Measurements from ENCODE around the gene AQP1.

Gene AQP1

GRCh38 chr7:30907527-30908267 is 4.0 kb upstream of the AQP1 start:
- no peak for DNase-seq

GRCh38 chr7:30908681-30909080 is 3.0 kb upstream of the AQP1 start:
- DNase-seq, result no peak

- no peak for DNase-seq
Measured at GRCh38 chr7:30909431-30909830, 2.2 kb upstream of the AQP1 start.

- no peak for DNase-seq
Measured at GRCh38 chr7:30910411-30911073, 1.1 kb upstream of the AQP1 start.

- DNase-seq, result no peak
Measured at GRCh38 chr7:30911133-30911532, 520 bp upstream of the AQP1 start.

- DNase-seq, result no peak
Measured at GRCh38 chr7:30912021-30912730, 523 bp downstream of the AQP1 start.

DNA sequence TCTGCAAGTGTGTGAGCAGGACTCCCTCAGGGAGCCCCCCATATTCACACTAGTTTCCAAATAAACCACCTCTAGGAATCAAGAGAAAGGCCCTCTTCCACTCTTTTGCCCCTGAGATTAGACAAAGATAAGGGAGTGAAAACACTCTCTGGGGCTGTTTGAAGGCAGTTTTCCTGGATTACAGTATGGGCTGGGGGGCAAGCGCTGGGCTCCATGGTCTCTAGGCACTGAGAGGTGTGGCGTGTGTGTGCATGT is 1.0 kb downstream of the AQP1 start:
- no peak for DNase-seq

DNA sequence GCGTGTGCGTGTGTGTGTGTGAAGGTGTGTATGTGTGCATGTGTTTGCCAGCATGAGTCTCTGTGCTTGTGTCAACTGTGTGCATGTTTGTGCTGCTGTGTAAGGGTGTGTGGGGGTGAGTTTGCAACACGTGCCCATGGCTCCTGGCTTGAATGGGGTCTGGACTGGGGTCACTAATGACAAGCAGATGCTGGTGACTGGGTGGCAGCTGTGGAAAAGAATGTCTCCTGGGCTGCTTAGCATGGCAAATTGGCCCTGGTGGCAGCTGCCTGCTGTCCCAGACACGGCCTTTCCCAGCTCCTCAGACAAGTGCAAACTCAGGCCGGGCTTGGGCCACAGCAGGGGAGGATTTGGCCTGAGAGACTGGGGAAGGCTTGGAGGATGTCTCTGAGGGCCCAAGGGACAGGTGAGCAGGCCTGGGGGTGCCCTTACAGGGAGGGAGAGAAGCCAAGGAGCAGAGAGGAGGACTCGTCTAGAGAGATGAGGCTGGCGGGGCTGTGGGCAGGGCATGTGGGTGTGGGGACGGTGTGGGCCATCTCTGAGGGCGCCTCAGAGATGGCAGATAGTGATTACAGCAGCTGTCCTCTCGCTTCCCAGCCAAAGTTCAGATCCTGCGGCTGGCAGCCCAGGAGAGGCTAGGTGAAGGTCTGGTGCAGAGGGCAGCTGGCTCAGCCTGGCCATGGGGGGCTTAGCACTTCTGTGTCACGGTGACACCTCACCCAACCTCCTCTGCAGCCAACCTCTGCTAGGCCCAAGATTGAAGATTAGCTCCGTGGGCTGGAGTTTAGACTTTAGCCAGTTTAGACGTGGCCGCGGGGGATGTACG is 1.5 kb downstream of the AQP1 start:
- DNase-seq, result no peak

- no peak for DNase-seq
Measured at GRCh38 chr7:30913821-30914515, 2.3 kb downstream of the AQP1 start.

- DNase-seq, result no peak
Measured at GRCh38 chr7:30914596-30914995, 2.9 kb downstream of the AQP1 start.

DNA sequence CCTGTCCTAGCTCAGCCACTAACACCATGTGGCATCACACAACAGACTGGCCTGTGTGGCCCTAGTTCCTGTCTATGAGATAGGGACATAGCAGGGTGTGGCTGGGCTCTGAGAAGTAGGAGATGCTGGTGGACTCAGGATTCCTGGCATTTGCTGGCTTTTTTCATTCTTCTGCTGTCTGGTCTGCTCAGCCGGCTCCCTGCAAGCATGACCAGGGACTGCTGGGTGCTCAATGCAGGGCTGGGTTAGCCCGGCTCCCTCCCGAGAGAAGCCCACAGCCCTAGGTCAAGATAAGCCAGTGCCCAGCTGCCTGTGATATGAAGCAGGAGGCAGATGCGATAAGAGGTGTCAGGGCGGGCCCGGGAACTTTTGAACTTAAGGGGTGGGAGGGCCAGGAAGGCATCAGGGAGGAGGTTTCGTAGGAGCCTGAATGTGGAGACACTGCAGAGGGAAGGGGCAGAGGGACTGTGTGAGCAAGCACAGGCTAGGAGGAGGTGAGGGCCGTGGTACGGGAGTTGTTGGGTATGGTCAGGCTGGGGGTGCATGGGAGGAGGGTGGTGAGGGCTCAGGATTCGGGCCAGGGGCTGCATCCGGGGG is 3.5 kb downstream of the AQP1 start:
- DNase-seq, result no peak

DNA sequence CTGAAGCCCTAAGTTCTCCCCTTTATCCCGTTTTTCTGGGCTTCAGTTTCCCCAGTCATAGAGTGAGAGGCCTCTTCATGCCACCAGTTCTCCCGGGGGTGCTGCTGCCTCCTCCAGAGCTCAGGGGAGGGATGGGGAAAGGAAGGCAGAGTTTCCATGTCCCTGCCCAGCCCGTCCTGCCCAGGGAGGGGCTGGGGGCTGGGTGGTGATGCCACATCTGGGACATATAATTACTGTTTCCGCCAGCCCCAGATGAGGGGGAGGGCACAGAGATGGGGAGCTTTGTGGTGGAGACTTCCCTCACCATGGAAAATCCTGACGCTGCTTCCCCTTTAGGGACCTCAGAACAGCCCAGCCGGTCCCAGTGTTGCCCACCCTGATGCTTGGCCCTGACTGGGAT is 4.1 kb downstream of the AQP1 start:
- no peak for DNase-seq

- no peak for DNase-seq
Measured at GRCh38 chr7:30916255-30916654, 4.6 kb downstream of the AQP1 start.

GRCh38 chr7:30916767-30917166 is 5.1 kb downstream of the AQP1 start:
- DNase-seq, result no peak

DNA sequence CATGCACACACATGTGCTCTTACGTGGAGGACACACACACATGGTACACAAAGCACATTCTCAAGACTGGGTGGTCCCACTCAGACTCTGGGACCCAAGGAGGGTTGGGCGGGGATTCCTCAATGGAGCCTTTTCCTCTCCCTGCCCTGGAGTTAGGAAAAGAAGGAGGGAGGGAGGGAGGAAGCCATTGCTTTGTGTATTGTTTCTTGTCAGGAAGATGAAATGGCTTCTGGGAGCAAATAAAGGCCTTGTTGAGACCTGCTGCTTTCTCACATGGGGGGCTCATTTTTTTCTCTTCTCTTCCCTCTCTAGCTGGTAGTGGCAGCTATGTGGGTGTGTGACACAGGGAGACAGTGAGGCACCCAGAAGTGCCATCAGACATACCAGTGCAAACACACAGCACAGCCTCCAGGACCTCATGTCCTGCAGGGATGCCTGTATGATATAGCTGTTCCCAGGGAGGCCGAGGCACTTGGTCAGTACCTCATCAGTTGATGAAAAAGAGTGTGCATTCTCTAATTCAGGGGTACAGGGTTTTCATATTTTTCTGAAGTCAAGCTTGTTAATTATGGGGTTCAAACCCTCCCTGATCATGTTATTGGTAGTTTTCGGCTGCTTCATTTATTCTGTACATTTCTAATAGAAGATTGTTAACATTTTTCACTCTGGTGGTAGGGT is 5.7 kb downstream of the AQP1 start:
- no peak for DNase-seq

GRCh38 chr7:30918676-30919075 is 7.0 kb downstream of the AQP1 start:
- DNase-seq, result no peak

DNA sequence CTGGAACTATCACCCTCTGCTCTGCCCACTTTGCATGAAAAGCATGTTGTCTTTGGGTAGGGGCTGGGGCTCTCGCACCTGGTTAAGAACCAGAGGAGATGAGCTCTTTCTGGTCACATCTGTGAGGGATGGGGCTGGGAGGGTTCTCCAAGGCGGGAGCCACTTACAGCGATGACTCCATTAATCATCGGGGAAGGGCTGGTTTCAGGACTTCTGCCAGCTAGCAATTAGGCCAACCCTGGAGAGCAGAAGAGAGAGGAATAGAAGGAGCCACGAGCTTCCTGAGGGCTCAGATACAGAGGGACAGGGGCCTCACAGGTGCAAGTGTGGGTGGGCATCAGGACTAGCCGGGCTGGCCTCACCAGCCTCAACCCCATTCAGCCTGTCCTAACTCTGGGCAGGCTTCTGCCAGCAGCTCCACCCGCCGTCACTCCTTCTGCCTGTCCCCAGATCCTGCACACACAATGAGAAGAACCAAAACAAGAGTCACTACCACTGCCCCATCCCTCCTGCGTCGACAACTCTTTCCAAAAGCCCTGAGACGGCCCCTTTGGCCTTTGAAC is 8.4 kb downstream of the AQP1 start:
- DNase-seq, result no peak

DNA sequence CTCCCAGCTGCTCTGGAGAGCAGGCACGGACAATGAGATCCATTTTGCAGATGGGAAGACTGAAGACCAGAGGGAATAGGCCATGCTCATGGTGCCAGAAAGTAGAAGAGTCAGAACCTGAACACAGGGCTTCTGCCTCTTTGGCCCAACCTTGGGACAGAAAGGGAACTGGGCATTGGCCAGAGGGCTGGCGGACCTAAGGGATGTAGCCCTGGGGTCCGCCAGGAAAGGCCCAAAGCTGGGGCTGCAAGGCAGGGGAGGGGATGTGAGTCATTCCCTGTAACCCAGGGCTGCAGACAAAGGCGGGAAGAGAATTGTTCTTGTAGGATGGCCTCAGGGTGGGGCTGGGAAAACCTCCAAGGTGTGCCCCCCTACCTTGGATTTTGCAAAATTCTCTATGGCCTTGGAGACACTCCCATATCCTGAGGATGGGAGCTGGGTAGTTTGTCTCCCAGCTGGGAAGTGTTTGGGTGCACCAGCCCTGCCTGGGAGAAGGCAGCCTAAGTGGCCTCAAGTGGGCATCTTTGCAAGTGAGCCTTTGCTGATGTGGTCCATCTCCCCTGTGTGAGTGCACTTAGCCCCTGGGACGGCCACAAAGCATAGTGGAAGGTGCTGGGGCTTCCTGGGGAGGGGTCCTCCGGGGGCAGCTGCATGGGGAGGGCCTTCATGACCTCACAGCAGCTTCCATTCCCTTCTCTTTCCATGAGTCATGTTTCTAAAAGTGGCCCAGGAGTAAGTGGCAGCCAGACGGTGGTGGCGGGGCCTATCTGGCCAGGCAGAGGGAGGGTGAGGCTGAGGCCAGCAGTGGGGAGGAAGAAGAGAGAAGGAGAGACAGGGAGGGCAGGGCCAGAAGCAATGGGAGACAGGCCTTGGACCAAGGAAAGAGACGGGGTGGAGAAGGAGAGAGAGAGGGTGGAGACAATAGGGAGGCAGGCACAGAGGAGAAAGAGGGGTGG is 9.2 kb downstream of the AQP1 start:
- no peak for DNase-seq

DNA sequence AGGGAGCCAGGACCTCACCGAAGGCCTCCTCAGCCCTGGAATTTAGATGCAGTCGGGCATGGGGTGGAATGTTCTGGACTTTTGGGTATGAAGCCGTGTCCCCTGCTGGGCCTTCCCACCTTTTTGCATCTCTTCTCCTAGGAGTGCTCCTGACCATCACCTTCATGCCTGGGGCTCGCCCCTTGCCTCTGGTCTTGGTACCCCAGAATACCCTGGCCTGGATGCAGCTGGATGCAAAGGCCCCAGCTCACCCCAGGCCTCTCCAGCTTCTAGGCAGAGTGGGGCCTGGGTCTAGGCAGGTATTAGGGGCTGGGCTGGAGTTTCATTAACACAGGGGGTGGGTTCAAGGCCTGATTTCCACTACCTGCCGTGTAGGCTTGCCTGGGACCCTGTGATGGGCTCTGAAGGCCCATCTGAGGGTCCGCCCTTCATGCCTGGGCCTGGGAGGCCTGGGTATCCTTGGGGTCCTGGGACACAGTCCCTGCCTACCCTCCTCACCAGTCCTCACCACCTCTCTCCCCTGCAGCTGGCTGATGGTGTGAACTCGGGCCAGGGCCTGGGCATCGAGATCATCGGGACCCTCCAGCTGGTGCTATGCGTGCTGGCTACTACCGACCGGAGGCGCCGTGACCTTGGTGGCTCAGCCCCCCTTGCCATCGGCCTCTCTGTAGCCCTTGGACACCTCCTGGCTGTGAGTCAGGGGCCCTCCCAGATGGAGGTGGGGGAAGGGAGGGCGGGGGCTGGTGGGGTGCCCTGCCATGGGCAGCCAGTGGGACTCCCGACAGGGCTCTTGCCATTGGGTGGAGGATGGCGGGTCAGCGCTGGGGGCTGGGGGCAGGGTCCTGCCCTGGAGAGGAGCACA is 10.1 kb downstream of the AQP1 start:
- DNase-seq, result no peak
